Upper lobe of right lung (tissue), 1 donor: ENCODE measurements around the gene SEC14L3. TPM values are rescaled to one million over a fixed set of nuclear protein-coding genes. Genes with fewer than 3 reads are reported as not detected.
"Not testable (repeated sequence)": the region's sequence is repeated elsewhere in the genome, so short reads cannot be mapped to it uniquely, and the experiment has no call there.

Experiments used
- ATAC-seq: fragments of 200-7000 bp; cut with Tn5 transposase; one replicate; pipeline ENCODE4 v1.9.1; 2020; ENCODE audit warnings: mild to moderate bottlenecking, moderate library complexity
- DNase-seq: peaks from one replicate; pipeline ENCODE4 v3.0.0-alpha.2; 2020
- H3K27ac ChIP-seq: fragments of 200-600 bp; one replicate; pipeline ENCODE4 v1.8.0; 2022
- H3K27me3 ChIP-seq: fragments of 200-600 bp; one replicate; pipeline ENCODE4 v1.8.0; 2022; ENCODE audit warnings: mild to moderate bottlenecking
- H3K36me3 ChIP-seq: fragments of 200-600 bp; one replicate; pipeline ENCODE4 v1.8.0; 2022
- H3K4me1 ChIP-seq: fragments of 200-600 bp; one replicate; pipeline ENCODE4 v1.8.0; 2022
- H3K4me3 ChIP-seq: fragments of 200-600 bp; one replicate; pipeline ENCODE4 v1.8.0; 2022; ENCODE audit warnings: mild to moderate bottlenecking
- H3K9me3 ChIP-seq: fragments of 200-600 bp; one replicate; pipeline ENCODE4 v1.8.0; 2022
- CTCF ChIP-seq: fragments of 200-600 bp; IDR thresholded peaks from one replicate; pipeline ENCODE4 v1.8.0; 2022; ENCODE audit warnings: antibody characterized with exemption
- intact Hi-C: fragments of 100-400 bp; cut with DNase I; formaldehyde crosslinking; loops from one replicate; pipeline ENCODE4 v1.11.0; 2022
- total RNA-seq: library from RNA; stranded (reverse); fragmentation: NEBNext Ultra II Directional; extraction: Animal tissue kit (Norgen Biotek cat#: 25700); gene quantifications from one replicate; pipeline ENCODE4 v1.2.1, GENCODE V29; 2021
- donor health status: DM: no; HTN: yes; CAD: no; lungs with severe emphysema.

The SEC14L3 gene
- total RNA-seq, 1 donor from 2014 or later, result not detected

DNA sequence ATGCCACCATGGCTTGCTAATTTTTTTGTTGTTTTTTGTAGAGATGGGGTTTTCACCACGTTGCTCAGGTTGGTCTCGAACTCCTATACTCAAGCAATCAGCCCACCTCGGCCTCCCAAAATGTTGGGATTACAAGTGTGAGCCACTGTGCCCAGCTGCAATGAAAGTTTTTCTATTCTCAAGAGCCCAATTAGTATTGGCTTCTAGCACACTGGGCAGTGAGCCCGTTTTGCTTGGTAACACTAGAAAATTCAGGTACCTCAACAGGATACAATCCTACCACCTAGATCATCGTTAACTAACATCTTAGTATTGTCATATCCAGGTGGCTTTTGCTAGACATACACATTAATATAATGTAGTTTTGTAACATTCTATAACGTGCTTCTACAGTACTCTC, 19.0 kb downstream of the SEC14L3 start:
- no peaks in the 10 kb centered on the region for H3K4me1 ChIP-seq
- no peak for ATAC-seq
- no peak overlapping the region for H3K4me3 ChIP-seq
- no peak for TF ChIP-seq CTCF
- H3K9me3 ChIP-seq, result no peaks in the 10 kb centered on the region
- H3K27ac ChIP-seq, result no peak overlapping the region
- DNase-seq, result no peak
- intact Hi-C loops, result no loop called here
- H3K27me3 ChIP-seq, result no peaks in the 10 kb centered on the region
- no peaks in the 10 kb centered on the region for H3K36me3 ChIP-seq

GRCh38 chr22:30451488-30451887, 20.3 kb downstream of the SEC14L3 start:
- H3K27me3 ChIP-seq, DNase-seq, intact Hi-C loops, H3K4me1 ChIP-seq, H3K36me3 ChIP-seq, ATAC-seq, H3K27ac ChIP-seq, H3K9me3 ChIP-seq, H3K4me3 ChIP-seq: not testable (repeated sequence)

- H3K4me1 ChIP-seq, result no peaks in the 10 kb centered on the region
Measured at GRCh38 chr22:30447656-30448055, 24.2 kb downstream of the SEC14L3 start.

GRCh38 chr22:30445438-30446145, 26.2 kb downstream of the SEC14L3 start:
- DNase-seq, result no peak
- peaks cover 6% of the 10 kb centered on the region for H3K27me3 ChIP-seq
- H3K9me3 ChIP-seq, result no peaks in the 10 kb centered on the region
- TF ChIP-seq CTCF, result no peak
- no peaks in the 10 kb centered on the region for H3K4me1 ChIP-seq
- H3K4me3 ChIP-seq, result no peak overlapping the region
- ATAC-seq, result no peak
- H3K36me3 ChIP-seq, result no peaks in the 10 kb centered on the region
- H3K27ac ChIP-seq, result no peak overlapping the region
- intact Hi-C loops, result no loop called here

More at GRCh38 chr22:30447656-30448055, 24.2 kb downstream of the SEC14L3 start:
- ATAC-seq (no peak), DNase-seq (no peak)
- Histone ChIP-seq H3K4me3 (no peak overlapping the region), H3K36me3 (no peaks in the 10 kb centered on the region), H3K27me3 (peaks cover 6% of the 10 kb centered on the region), H3K27ac (no peak overlapping the region), H3K9me3 (no peaks in the 10 kb centered on the region)
- TF ChIP-seq CTCF, result no peak
- intact Hi-C loops, result no loop called here

DNA sequence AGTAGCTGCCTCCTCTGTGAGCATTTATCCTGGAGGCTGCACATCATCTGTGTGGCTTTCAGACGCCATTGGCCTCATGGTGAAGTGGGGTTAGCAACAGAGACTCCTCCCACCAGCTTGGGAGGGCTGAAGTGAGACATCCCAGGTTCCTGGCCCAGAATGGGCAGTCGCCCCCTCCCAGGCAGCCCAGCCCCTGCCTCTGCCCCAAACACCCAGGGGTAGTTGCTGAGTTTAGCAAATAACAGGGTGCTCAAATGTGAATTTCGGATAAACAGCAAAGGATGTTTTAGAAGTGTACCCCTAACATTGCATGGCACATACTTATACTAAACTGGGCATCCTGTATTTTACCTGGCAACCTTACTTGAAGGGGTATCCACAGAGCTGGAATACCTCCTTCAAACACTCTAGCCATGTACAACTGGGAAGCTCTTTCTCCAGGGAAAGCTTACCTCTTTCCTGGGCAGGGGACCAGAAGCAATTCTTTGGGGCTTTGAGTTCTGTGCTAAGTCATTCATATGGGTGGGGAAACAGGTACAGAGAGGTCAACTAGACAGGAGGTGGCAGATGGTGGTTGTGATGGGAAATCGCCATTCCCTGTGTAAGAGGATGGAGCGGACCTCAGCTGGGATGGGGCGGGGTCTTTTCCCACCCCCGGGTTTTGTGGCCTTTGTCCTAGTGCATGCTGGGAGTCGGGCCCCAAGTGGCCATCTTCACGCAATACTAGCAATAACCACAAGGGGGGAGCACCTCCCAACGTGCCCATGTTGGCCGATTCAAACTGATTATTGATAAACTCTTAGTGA, 27.0 kb downstream of the SEC14L3 start:
- Histone ChIP-seq H3K36me3 (no peaks in the 10 kb centered on the region), H3K27me3 (peaks cover 9% of the 10 kb centered on the region), H3K9me3 (no peaks in the 10 kb centered on the region), H3K27ac (no peak overlapping the region), H3K4me1 (no peaks in the 10 kb centered on the region), H3K4me3 (no peak overlapping the region)
- peak; percentile 90 for ATAC-seq
- intact Hi-C loops, result no loop called here
- peak; percentile 73 for TF ChIP-seq CTCF
- no peak for DNase-seq

DNA sequence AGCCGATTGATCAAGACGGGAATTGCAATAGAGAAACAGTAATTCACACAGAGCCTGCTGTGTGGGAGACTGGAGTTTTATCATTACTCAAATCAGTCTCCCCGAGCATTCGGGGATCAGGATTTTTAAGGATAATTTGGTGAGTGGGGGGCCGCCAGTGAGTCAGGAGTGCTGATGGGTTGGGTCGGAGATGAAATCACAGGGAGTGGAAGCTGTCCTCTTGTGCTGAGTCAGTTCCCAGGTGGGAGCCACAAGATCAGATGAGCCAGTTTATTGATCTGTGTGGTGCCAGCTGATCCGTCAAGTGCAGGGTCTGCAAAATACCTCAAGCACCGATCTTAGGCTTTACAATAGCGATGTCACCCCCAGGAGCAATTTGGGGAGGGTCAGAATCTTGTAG, 30.7 kb downstream of the SEC14L3 start:
- H3K4me3 ChIP-seq, result no peak overlapping the region
- no peaks in the 10 kb centered on the region for H3K4me1 ChIP-seq
- TF ChIP-seq CTCF, result no peak
- DNase-seq, result no peak
- no peak for ATAC-seq
- intact Hi-C loops, result no loop called here
- no peak overlapping the region for H3K27ac ChIP-seq
- no peaks in the 10 kb centered on the region for H3K9me3 ChIP-seq
- peaks cover 15% of the 10 kb centered on the region for H3K27me3 ChIP-seq
- no peaks in the 10 kb centered on the region for H3K36me3 ChIP-seq
